GM12878 (cell line): Measurements from ENCODE around the gene CAMK1. TPM values are rescaled to one million over a fixed set of nuclear protein-coding genes. Genes with fewer than 3 reads are reported as not detected.

Source experiments
- ATF7 ChIP-seq: fragments of 450-650 bp; IDR thresholded peaks from 2 replicates; pipeline ENCODE4 v1.6.1; 2016; ENCODE audit warnings: low read depth, mild to moderate bottlenecking
- BACH1 ChIP-seq: fragments of 450-650 bp; IDR thresholded peaks from 2 replicates; pipeline ENCODE4 v1.6.1; 2017; ENCODE audit warnings: mild to moderate bottlenecking, borderline replicate concordance
- CBFB ChIP-seq: IDR thresholded peaks from 2 replicates; pipeline ENCODE4 v1.6.1; 2016; ENCODE audit warnings: antibody characterized with exemption, low read depth
- CTCF ChIP-seq, 3 experiments: IDR thresholded peaks in 2 of 3; conservative IDR thresholded peaks in 1 of 3; 2 replicates each; pipeline ENCODE4 v1.5.1; 2011; ENCODE audit warnings: low read depth in 3 of 3, low read length in 3 of 3, mild to moderate bottlenecking in 3 of 3, control low read depth in 2 of 3, moderate library complexity in 2 of 3, inconsistent platforms in 1 of 3, mixed read lengths in 1 of 3; ENCODE audit not compliant: control insufficient read depth in 2 of 3, insufficient read depth in 1 of 3; ENCODE audit errors: extremely low read depth in 1 of 3
- E2F8 ChIP-seq: fragments of 450-650 bp; IDR thresholded peaks from 2 replicates; pipeline ENCODE4 v1.6.1; 2018; ENCODE audit warnings: mild to moderate bottlenecking, low read depth, moderate library complexity; ENCODE audit not compliant: partially characterized antibody
- ETV6 ChIP-seq, 2 experiments: fragments of 450-650 bp in 1 of 2; IDR thresholded peaks in 1 of 2; conservative IDR thresholded peaks in 1 of 2; 2 replicates each; pipeline ENCODE4 v1.6.1; 2014; ENCODE audit warnings: antibody characterized with exemption in 1 of 2, borderline replicate concordance in 1 of 2, low read depth in 1 of 2, mild to moderate bottlenecking in 1 of 2, moderate library complexity in 1 of 2
- HDGF ChIP-seq: fragments of 450-650 bp; IDR thresholded peaks from 2 replicates; pipeline ENCODE4 v1.6.1; 2016; ENCODE audit warnings: antibody characterized with exemption
- IKZF2 ChIP-seq, 2 experiments: fragments of 450-650 bp; IDR thresholded peaks; 2 replicates each; pipeline ENCODE4 v1.6.1; 2017; ENCODE audit warnings: mild to moderate bottlenecking in 2 of 2, moderate library complexity in 2 of 2
- NR2C2 ChIP-seq: IDR thresholded peaks from 2 replicates; pipeline ENCODE4 v1.6.1; 2011; ENCODE audit warnings: borderline replicate concordance, low read depth; ENCODE audit not compliant: control insufficient read depth, insufficient read length
- NR2F1 ChIP-seq: fragments of 450-650 bp; conservative IDR thresholded peaks from 2 replicates; pipeline ENCODE4 v1.6.1; 2017; ENCODE audit warnings: mild to moderate bottlenecking
- RB1 ChIP-seq: fragments of 450-650 bp; formaldehyde crosslinking; IDR thresholded peaks from 2 replicates; pipeline ENCODE4 v1.6.1; 2017; ENCODE audit warnings: mild to moderate bottlenecking, borderline replicate concordance
- SKIL ChIP-seq: fragments of 450-650 bp; IDR thresholded peaks from 2 replicates; pipeline ENCODE4 v1.6.1; 2017; ENCODE audit warnings: mild to moderate bottlenecking, low read depth, inconsistent platforms; ENCODE audit not compliant: poor library complexity, severe bottlenecking
- SRF ChIP-seq, 2 experiments: IDR thresholded peaks; 2 replicates each; pipeline ENCODE4 v1.6.1; 2011; ENCODE audit warnings: low read depth in 2 of 2, low read length in 2 of 2, mild to moderate bottlenecking in 1 of 2, moderate library complexity in 1 of 2
- ZBTB33 ChIP-seq: fragments of 450-650 bp; IDR thresholded peaks from 2 replicates; pipeline ENCODE4 v1.6.1; 2017; ENCODE audit warnings: mild to moderate bottlenecking
- ZBTB40 ChIP-seq: fragments of 450-650 bp; IDR thresholded peaks from 2 replicates; pipeline ENCODE4 v1.6.1; 2016; ENCODE audit warnings: mild to moderate bottlenecking, moderate library complexity, borderline replicate concordance
- polyA plus RNA-seq, 11 experiments: library from polyadenylated mRNA; depleted of rRNA in 4 of 11; unstranded in 6 of 11; stranded (reverse) in 5 of 11; fragments of >200 nt; fragmentation: Nextera tagmentation in 4 of 11; fragmentation: Illumina TruSeq in 1 of 11; extraction: Ambion mirVana in 4 of 11; extraction: Trizol in 1 of 11; gene quantifications; 1 replicate in 1 of 11; 2 replicates in 10 of 11; pipeline versions ENCODE4 v1.2.1 to v1.2.3, GENCODE V29; 2011 to 2016; ENCODE audit warnings: inconsistent platforms in 2 of 11, missing spikeins in 2 of 11, low read depth in 1 of 11
- total RNA-seq, 4 experiments: library from RNA; depleted of rRNA in 3 of 4; stranded (reverse); fragments of >200 nt in 3 of 4; fragmentation: Illumina TruSeq in 1 of 4; extraction: Trizol in 1 of 4; gene quantifications; 2 replicates each; pipeline versions ENCODE4 v1.2.1 to v1.2.3, GENCODE V29; 2013 to 2021

Gene CAMK1
- total and polyA plus RNA-seq, 10 of the 15 experiments (the other 5 are each of a cell fraction or from before 2014, with no cell fraction given), result 0.24 to 2.1 (median 0.51) TPM; not detected in 2

- no peak for TF ChIP-seq ZBTB40
- no peak for TF ChIP-seq ETV6 (conservative IDR thresholded peaks at IDR 0.05 in 1 of 2, IDR thresholded peaks at IDR 0.05 in 1 of 2; ENCODE audit: borderline replicate concordance in 1 of 2, low read depth in 1 of 2)
- TF ChIP-seq CTCF (IDR thresholded peaks at IDR 0.05 in 2 of 3, conservative IDR thresholded peaks at IDR 0.05 in 1 of 3; ENCODE audit: control insufficient read depth in 2 of 3, extremely low read depth in 1 of 3, insufficient read depth in 1 of 3, low read depth in 3 of 3, low read length in 3 of 3), result no peak
- no peak for TF ChIP-seq E2F8
- no peak for TF ChIP-seq HDGF
- peak; percentile 38 for TF ChIP-seq NR2F1
- TF ChIP-seq ATF7, result no peak
- TF ChIP-seq SKIL, result peak; percentile 14
- peak; percentile 16; the same call in 1 of the 2 replicates for TF ChIP-seq CBFB
- TF ChIP-seq IKZF2 (IDR thresholded peaks at IDR 0.05), result no peak
- TF ChIP-seq RB1, result peak; percentile 35; the same call in 1 of the 2 replicates
- no peak for TF ChIP-seq ZBTB33
- no peak for TF ChIP-seq BACH1
- no peak for TF ChIP-seq SRF (IDR thresholded peaks at IDR 0.05; ENCODE audit: low read depth in 2 of 2, low read length in 2 of 2)
- no peak for TF ChIP-seq NR2C2
Measured at GRCh38 chr3:9791790-9792404, 22.1 kb upstream of the CAMK1 start (continued).
